H1 (cell line): Measurements from ENCODE around the gene VSIG2. TPM values are rescaled to one million over a fixed set of nuclear protein-coding genes. Genes with fewer than 3 reads are reported as not detected.

Experiments
- CTCF ChIA-PET: fragments of 300-600 bp; sonication (Branson Sonifier 250); formaldehyde crosslinking; loops from one replicate; lab custom pipeline; 2021; ENCODE audit not compliant: partially characterized antibody; lab: Charles Lee
- POLR2A ChIA-PET: fragments of 300-600 bp; sonication (Branson Sonifier 250); formaldehyde crosslinking; loops from one replicate; lab custom pipeline; 2021; ENCODE audit warnings: inconsistent platforms; ENCODE audit not compliant: partially characterized antibody; lab: Charles Lee
- DNase-seq, 2 experiments: peaks; one replicate each; pipeline versions ENCODE4 v3.0.0 to v3.0.0-alpha.2; 2010 to 2022; ENCODE audit warnings: low spot score in 2 of 2, low read depth in 1 of 2, mixed read lengths in 1 of 2
- FAIRE-seq: peaks from 2 replicates; lab custom pipeline; 2011; peaks lifted over from hg19 to GRCh38; lab: Jason Lieb, UNC
- H2AFZ ChIP-seq: 2 replicates; pipeline ENCODE4 v1.8.1; 2012; ENCODE audit warnings: low read length, inconsistent platforms
- H2AK5ac ChIP-seq: 2 replicates; pipeline ENCODE4 v1.6.1; 2013; ENCODE audit warnings: low read depth, low read length
- H2BK120ac ChIP-seq: replicated peaks from 2 replicates; pipeline ENCODE3; 2013; ENCODE audit warnings: low read depth, low read length, inconsistent platforms
- H2BK12ac ChIP-seq: 2 replicates; pipeline ENCODE4 v1.6.1; 2013; ENCODE audit warnings: low read depth, low read length
- H2BK15ac ChIP-seq: 2 replicates; pipeline ENCODE4 v1.6.1; 2013; ENCODE audit warnings: low read length
- H2BK20ac ChIP-seq: 2 replicates; pipeline ENCODE4 v1.6.1; 2013; ENCODE audit warnings: low read length
- H2BK5ac ChIP-seq: 2 replicates; pipeline ENCODE4 v1.6.1; 2013; ENCODE audit warnings: low read depth, low read length
- H3K14ac ChIP-seq: 2 replicates; pipeline ENCODE4 v1.6.1; 2013; ENCODE audit warnings: inconsistent platforms; ENCODE audit not compliant: insufficient read length
- H3K18ac ChIP-seq: 2 replicates; pipeline ENCODE4 v1.6.1; 2013; ENCODE audit warnings: low read length; ENCODE audit errors: extremely low read depth
- H3K23ac ChIP-seq: 2 replicates; pipeline ENCODE4 v1.6.1; 2013; ENCODE audit warnings: inconsistent platforms; ENCODE audit not compliant: insufficient read length
- H3K23me2 ChIP-seq: 2 replicates; pipeline ENCODE4 v1.6.1; 2013; ENCODE audit warnings: low read depth, low read length
- H3K27ac ChIP-seq: 2 replicates; pipeline ENCODE4 v1.6.1; 2011; ENCODE audit warnings: low read depth, low read length, inconsistent platforms
- H3K27me3 ChIP-seq, 4 experiments: replicated peaks in 1 of 4; 1 replicate in 1 of 4; 2 replicates in 3 of 4; pipeline versions ENCODE4 v1.6.1 to v1.8.1; 2011 to 2013; ENCODE audit warnings: low read length in 3 of 4, mild to moderate bottlenecking in 3 of 4, inconsistent platforms in 2 of 4, mixed read lengths in 2 of 4, moderate library complexity in 1 of 4; ENCODE audit not compliant: control insufficient read depth in 3 of 4, insufficient read depth in 3 of 4; ENCODE audit errors: extremely low read depth in 1 of 4
- H3K36me3 ChIP-seq, 4 experiments: 2 replicates each; pipeline versions ENCODE4 v1.6.1 to v1.8.1; 2011 to 2013; ENCODE audit warnings: mild to moderate bottlenecking in 4 of 4, low read length in 3 of 4, moderate library complexity in 2 of 4, control low read depth in 1 of 4, inconsistent platforms in 1 of 4; ENCODE audit not compliant: insufficient read depth in 4 of 4, control insufficient read depth in 2 of 4
- H3K4ac ChIP-seq: replicated peaks from 2 replicates; pipeline ENCODE3; 2013; ENCODE audit warnings: low read length, low read depth, mixed read lengths, inconsistent platforms; ENCODE audit not compliant: insufficient read length
- H3K4me1 ChIP-seq, 4 experiments: replicated peaks in 1 of 4; 1 replicate in 1 of 4; 2 replicates in 3 of 4; pipeline versions ENCODE4 v1.6.1 to v1.8.1; 2011 to 2013; ENCODE audit warnings: low read length in 3 of 4, inconsistent platforms in 2 of 4, mixed read lengths in 1 of 4; ENCODE audit not compliant: insufficient read depth in 4 of 4, control insufficient read depth in 3 of 4
- H3K4me2 ChIP-seq, 2 experiments: 2 replicates each; pipeline versions ENCODE4 v1.6.1 to v1.8.1; 2011 to 2013; ENCODE audit warnings: low read depth in 2 of 2, low read length in 2 of 2, control low read depth in 1 of 2, inconsistent platforms in 1 of 2, mild to moderate bottlenecking in 1 of 2; ENCODE audit not compliant: insufficient read depth in 1 of 2
- H3K4me3 ChIP-seq, 4 experiments: fragments of 200-600, 300-600 bp in 1 of 4; sonication (generic), shearing (Covaris generic), sonication (Bioruptor Twin) in 1 of 4; 2 replicates each; pipeline versions ENCODE4 v1.5.1 to v1.8.1; 2011 to 2016; ENCODE audit warnings: low read length in 4 of 4, low read depth in 3 of 4, control low read depth in 2 of 4, inconsistent platforms in 2 of 4, mild to moderate bottlenecking in 2 of 4, mixed read lengths in 1 of 4, moderate library complexity in 1 of 4; ENCODE audit not compliant: insufficient read depth in 2 of 4; ENCODE audit errors: extremely low read depth in 1 of 4
- H3K56ac ChIP-seq: replicated peaks from 2 replicates; pipeline ENCODE3; 2013; ENCODE audit warnings: low read depth, mild to moderate bottlenecking, mixed read lengths, low read length, inconsistent platforms; ENCODE audit not compliant: insufficient read length
- H3K79me1 ChIP-seq: 2 replicates; pipeline ENCODE4 v1.6.1; 2013; ENCODE audit warnings: low read depth, low read length, control low read depth
- H3K79me2 ChIP-seq, 2 experiments: 2 replicates each; pipeline versions ENCODE4 v1.6.1 to v1.8.1; 2012 to 2013; ENCODE audit warnings: low read length in 2 of 2, mild to moderate bottlenecking in 2 of 2, inconsistent platforms in 1 of 2; ENCODE audit not compliant: insufficient read depth in 2 of 2, control insufficient read depth in 1 of 2
- H3K9ac ChIP-seq, 4 experiments: replicated peaks in 1 of 4; 1 replicate in 1 of 4; 2 replicates in 3 of 4; pipeline versions ENCODE4 v1.6.1 to v1.8.1; 2011 to 2013; ENCODE audit warnings: low read depth in 3 of 4, low read length in 3 of 4, control low read depth in 2 of 4, mild to moderate bottlenecking in 2 of 4, moderate library complexity in 2 of 4, inconsistent platforms in 1 of 4; ENCODE audit errors: extremely low read depth in 1 of 4
- H3K9me3 ChIP-seq, 2 experiments: 2 replicates each; pipeline versions ENCODE4 v1.6.1 to v1.8.1; 2012 to 2013; ENCODE audit warnings: mild to moderate bottlenecking in 2 of 2, moderate library complexity in 2 of 2, control low read depth in 1 of 2, inconsistent platforms in 1 of 2, low read depth in 1 of 2, low read length in 1 of 2, mixed read lengths in 1 of 2; ENCODE audit not compliant: insufficient read depth in 2 of 2
- H4K20me1 ChIP-seq, 2 experiments: replicated peaks in 1 of 2; 2 replicates each; pipeline versions ENCODE3 to v1.8.1; 2011 to 2013; ENCODE audit warnings: inconsistent platforms in 2 of 2, low read length in 2 of 2, mild to moderate bottlenecking in 1 of 2; ENCODE audit not compliant: insufficient read depth in 2 of 2, control insufficient read depth in 1 of 2
- H4K5ac ChIP-seq: 2 replicates; pipeline ENCODE4 v1.6.1; 2013; ENCODE audit warnings: low read length, low read depth, mixed read lengths, inconsistent platforms; ENCODE audit not compliant: insufficient read length
- H4K8ac ChIP-seq: 2 replicates; pipeline ENCODE4 v1.8.0; 2013; ENCODE audit warnings: mild to moderate bottlenecking, moderate library complexity, low read length, inconsistent platforms; ENCODE audit not compliant: insufficient read depth; ENCODE audit errors: extremely low read depth
- H4K91ac ChIP-seq: replicated peaks from 2 replicates; pipeline ENCODE3; 2013; ENCODE audit warnings: low read length, mixed read lengths, inconsistent platforms; ENCODE audit not compliant: insufficient read length
- ASH2L ChIP-seq: fragments of 200-600, 300-600 bp; sonication (generic); IDR thresholded peaks from one replicate; pipeline ENCODE4 v1.7.1; 2017; ENCODE audit warnings: low read length
- CTBP2 ChIP-seq: IDR thresholded peaks from 2 replicates; pipeline ENCODE4 v1.7.0; 2011; ENCODE audit warnings: borderline replicate concordance, mild to moderate bottlenecking, moderate library complexity, mixed read lengths, low read length; ENCODE audit not compliant: insufficient read depth, insufficient read length
- EZH2 ChIP-seq: fragments of 200-600 bp; sonication (generic); IDR thresholded peaks from 2 replicates; pipeline ENCODE4 v1.7.1; 2012; ENCODE audit warnings: low read depth, mild to moderate bottlenecking, moderate library complexity, low read length, inconsistent platforms; ENCODE audit not compliant: severe bottlenecking
- KDM4A ChIP-seq: IDR thresholded peaks from one replicate; pipeline ENCODE4 v1.7.1; 2012; ENCODE audit warnings: low read depth, mild to moderate bottlenecking, moderate library complexity, low read length, inconsistent platforms; ENCODE audit not compliant: severe bottlenecking
- SIN3A ChIP-seq, 2 experiments: IDR thresholded peaks in 1 of 2; conservative IDR thresholded peaks in 1 of 2; 2 replicates each; pipeline ENCODE4 v1.6.1; 2011 to 2012; ENCODE audit warnings: low read length in 2 of 2, improper control_type of control experiment in 1 of 2, low read depth in 1 of 2, mild to moderate bottlenecking in 1 of 2
- SUZ12 ChIP-seq: fragments of 200-600 bp; sonication (generic); IDR thresholded peaks from 2 replicates; pipeline ENCODE4 v1.6.1; 2012; ENCODE audit warnings: mild to moderate bottlenecking, inconsistent platforms, low read length, moderate library complexity, mixed read lengths
- YY1 ChIP-seq: IDR thresholded peaks from 2 replicates; pipeline ENCODE4 v1.6.1; 2011; ENCODE audit warnings: low read depth, mild to moderate bottlenecking, low read length
- WGBS, 2 experiments: shearing (Covaris generic) in 1 of 2; methylation state at CpG; one replicate each; pipeline versions ENCODE4 v1.1.6 to v1.1.7; 2013 to 2015; ENCODE audit warnings: low lambda C conversion rate in 2 of 2, mixed read lengths in 2 of 2, inconsistent platforms in 1 of 2, low coverage in 1 of 2, missing lambda C conversion rate in 1 of 2; ENCODE audit not compliant: insufficient replicate concordance in 2 of 2, insufficient coverage in 1 of 2, insufficient read length in 1 of 2; ENCODE audit errors: extremely low coverage in 1 of 2, missing lambda C conversion rate in 1 of 2; 5-methylcytosine and 5-hydroxymethylcytosine counted together
- long read RNA-seq, 2 experiments: library from RNA in 1 of 2; library from capped mRNA in 1 of 2; stranded (forward); transcript quantifications; one replicate each; pipeline ENCODE4 v2.0.0, GENCODE V29; 2021; ENCODE audit warnings: inconsistent platforms in 1 of 2
- polyA minus RNA-seq, 3 experiments: library from RNA; depleted of rRNA, polyadenylated mRNA; stranded (reverse); fragments of >200 nt; gene quantifications; 1 replicate in 2 of 3; 2 replicates in 1 of 3; pipeline ENCODE4 v1.2.3, GENCODE V29; 2011
- polyA plus RNA-seq, 7 experiments: library from polyadenylated mRNA; depleted of rRNA in 3 of 7; stranded (reverse) in 5 of 7; unstranded in 2 of 7; fragments of >200 nt in 5 of 7; fragments of 200-250 nt in 2 of 7; gene quantifications; 1 replicate in 5 of 7; 2 replicates in 1 of 7; 4 replicates in 1 of 7; pipeline versions ENCODE4 v1.2.1 to v1.2.3, GENCODE V29; 2011 to 2013; ENCODE audit warnings: missing spikeins in 2 of 7, mixed read lengths in 2 of 7
- total RNA-seq: library from RNA; stranded (reverse); fragmentation: NEBNext Ultra II Directional; extraction: Animal tissue kit (Norgen Biotek cat#: 25700); gene quantifications from 2 replicates; pipeline ENCODE4 v1.2.1, GENCODE V29; 2021

The VSIG2 gene, protein sequence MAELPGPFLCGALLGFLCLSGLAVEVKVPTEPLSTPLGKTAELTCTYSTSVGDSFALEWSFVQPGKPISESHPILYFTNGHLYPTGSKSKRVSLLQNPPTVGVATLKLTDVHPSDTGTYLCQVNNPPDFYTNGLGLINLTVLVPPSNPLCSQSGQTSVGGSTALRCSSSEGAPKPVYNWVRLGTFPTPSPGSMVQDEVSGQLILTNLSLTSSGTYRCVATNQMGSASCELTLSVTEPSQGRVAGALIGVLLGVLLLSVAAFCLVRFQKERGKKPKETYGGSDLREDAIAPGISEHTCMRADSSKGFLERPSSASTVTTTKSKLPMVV
- total RNA-seq (not detected in 2 replicates), polyA plus RNA-seq (2011; rRNA removed) (0.18 and 0.35 TPM in 2 replicates), polyA minus RNA-seq (2011; rRNA and poly(A)+ RNA removed) (not detected in 2 replicates)
- not detected for polyA plus RNA-seq (2011; cell fraction: cytosol; rRNA removed)
- polyA plus RNA-seq (2011; cell fraction: nucleus; rRNA removed) = not detected
- polyA plus RNA-seq (2012, experiment 1 of 2) = 0.16 to 0.42 TPM (median 0.28 TPM) in 3 of 4 replicates, not detected in the other
- 0.16 TPM for polyA plus RNA-seq (2012, experiment 2 of 2)
- not detected for polyA plus RNA-seq (2013, experiment 1 of 2)
- not detected for polyA plus RNA-seq (2013, experiment 2 of 2)
- not detected for polyA minus RNA-seq (2011; cell fraction: cytosol; rRNA and poly(A)+ RNA removed)
- not detected for polyA minus RNA-seq (2011; cell fraction: nucleus; rRNA and poly(A)+ RNA removed)
- long read RNA-seq, experiment 1 = 0 reads
- long read RNA-seq, experiment 2 = 0 reads

DNA sequence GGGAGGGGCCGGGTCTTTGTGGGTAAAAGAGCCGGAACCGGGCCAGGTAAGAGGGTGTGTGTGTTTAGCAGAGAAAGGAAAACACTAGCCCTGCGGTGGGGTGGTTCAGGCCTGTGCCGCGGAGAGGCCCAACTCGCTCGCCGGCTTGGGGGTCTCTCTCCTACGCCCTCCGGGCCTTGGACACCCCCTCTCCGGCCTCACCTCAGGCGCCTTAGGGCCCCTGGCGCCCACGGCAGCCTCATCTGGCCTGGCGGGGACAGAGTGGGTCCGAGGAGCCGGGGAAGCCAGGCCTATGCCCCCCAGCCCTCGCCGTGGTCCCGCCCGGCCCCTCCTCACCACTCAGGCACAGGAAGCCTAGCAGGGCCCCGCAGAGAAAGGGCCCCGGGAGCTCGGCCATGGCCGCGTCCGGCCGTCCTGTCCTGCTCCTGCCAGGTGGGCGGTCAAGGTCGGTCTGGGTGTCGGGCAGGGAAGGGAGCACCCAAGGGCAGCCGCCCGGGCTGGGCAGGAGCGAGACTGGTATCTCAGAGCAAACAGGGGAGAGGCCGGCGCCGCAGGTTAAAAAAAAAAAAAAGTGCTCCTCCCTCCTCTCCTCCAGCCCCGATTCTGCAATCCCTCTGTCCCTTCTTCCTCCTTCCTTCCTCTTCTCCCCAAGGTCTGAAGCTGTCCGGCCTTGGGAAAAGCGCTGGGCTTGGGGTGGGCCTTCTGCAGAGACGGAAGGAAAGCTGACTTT lies at the start of gene VSIG2:
Gene VSIG2, minus strand, starts transcription at position 515 of the 730 bp plus-strand sequence. Its CDS starts 118 bp downstream, at position 397.
- Histone ChIP-seq H3K18ac (peak within 1 kb of the TSS; percentile 84), H4K91ac (no peak within 1 kb of the TSS), H3K14ac (no peak within 1 kb of the TSS), H2AK5ac (no peak within 1 kb of the TSS), H2BK12ac (peak within 1 kb of the TSS; percentile 81), H3K4ac (no peak within 1 kb of the TSS), H3K4me1 (peaks cover 5 to 33% (median 12%) of the 10 kb centered on the region in 4 experiments), H3K79me2 (no peaks in the 10 kb centered on the region), H3K56ac (no peak within 1 kb of the TSS), H2AFZ (no peak within 1 kb of the TSS), H3K36me3 (no peaks in the 10 kb centered on the region), H3K23ac (no peak within 1 kb of the TSS), H2BK120ac (no peak within 1 kb of the TSS), H3K9ac (no peak within 1 kb of the TSS), H4K20me1 (peaks cover 8 to 23% of the 10 kb centered on the region in 2 experiments), H3K4me2 (peak within 1 kb of the TSS; percentile 68 to 81), H3K27ac (no peak within 1 kb of the TSS), H2BK15ac (peak within 1 kb of the TSS; percentile 72; the same call in 1 of the 2 replicates), H3K79me1 (no peaks in the 10 kb centered on the region), H3K9me3 (no peaks in the 10 kb centered on the region), H3K4me3 (peak within 1 kb of the TSS; percentile 15 to 62 (median 36); a peak in 7 of 8 replicates), H4K5ac (no peak within 1 kb of the TSS), H4K8ac (no peak within 1 kb of the TSS; the same call in 1 of the 2 replicates), H3K27me3 (peaks cover 93 to 100% (median 97%) of the 10 kb centered on the region in 4 experiments), H2BK20ac (peak within 1 kb of the TSS; percentile 72; the same call in 1 of the 2 replicates), H3K23me2 (peaks cover 2% of the 10 kb centered on the region; the same call in 1 of the 2 replicates), H2BK5ac (no peak within 1 kb of the TSS)
- WGBS, 2 experiments = 1% methylated on average over 30 of the region's 42 CpGs; no CpG with 5 or more reads in 1 of the 2 experiments
- peak in 1 of 2 experiments; percentile 69 for DNase-seq
- no peak for FAIRE-seq
- POLR2A ChIA-PET = interaction anchor here (0.6 to 2.5 kb wide), 3 partner anchors 9 to 285 kb away, joined by 4 to 11 read pairs (median 5); partner anchors contain the start of gene ESAM
- CTCF ChIA-PET = interaction anchor here (0.6 to 28.0 kb wide), 19 partner anchors 9 to 125 kb away, joined by 3 to 382 read pairs (median 5); partner anchors contain the start of genes ESAM, NRGN, ROBO3 and SIAE
- TF ChIP-seq ASH2L = peak; percentile 17
- no peak for TF ChIP-seq YY1
- peak; percentile 97 for TF ChIP-seq EZH2
- peak; percentile 39 for TF ChIP-seq KDM4A
- peak; percentile 23 for TF ChIP-seq CTBP2
- TF ChIP-seq SIN3A (conservative IDR thresholded peaks at IDR 0.05 in 1 of 2, IDR thresholded peaks at IDR 0.05 in 1 of 2; ENCODE audit: low read depth in 1 of 2, low read length in 2 of 2) = no peak
- peak; percentile 97 for TF ChIP-seq SUZ12
